Vagina (tissue), 2 donors: ENCODE results near the gene NOC4L.

Experiments used
- POLR2A ChIP-seq, 2 donors: fragments of 450-650 bp; IDR thresholded peaks; one replicate each; pipeline ENCODE4 v1.6.1; 2017; ENCODE audit warnings: antibody characterized with exemption in 2 of 2, mild to moderate bottlenecking in 2 of 2, moderate library complexity in 2 of 2
- TF ChIP-seq, protein P1 (sequence below), 3 experiments: fragments of 450-650 bp in 2 of 3; fragments of 200-600 bp in 1 of 3; sonication (generic) in 1 of 3; IDR thresholded peaks; one replicate each; pipeline ENCODE4 v1.5.1; 2017 to 2019; ENCODE audit warnings: antibody characterized with exemption in 3 of 3, mild to moderate bottlenecking in 2 of 3, moderate library complexity in 2 of 3

DNA sequence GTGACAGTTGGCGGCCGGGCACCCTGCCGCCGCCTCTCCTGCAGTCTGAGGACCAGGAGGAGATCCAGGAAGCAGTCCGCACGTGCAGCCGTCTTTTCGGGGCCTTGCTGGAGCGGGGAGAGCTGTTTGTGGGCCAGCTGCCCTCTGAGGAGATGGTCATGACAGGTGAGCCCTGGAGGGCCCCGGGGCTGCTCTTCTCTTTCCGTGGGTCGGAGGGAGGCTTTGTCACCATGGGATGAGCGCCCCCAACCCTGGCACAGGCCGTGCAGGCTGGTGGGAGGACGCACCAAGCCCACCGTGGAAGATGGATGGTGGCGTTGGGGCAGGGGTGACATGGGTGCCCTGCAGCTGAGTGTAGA lies 532 bp downstream of the NOC4L start:
- TF ChIP-seq, protein P1, sequence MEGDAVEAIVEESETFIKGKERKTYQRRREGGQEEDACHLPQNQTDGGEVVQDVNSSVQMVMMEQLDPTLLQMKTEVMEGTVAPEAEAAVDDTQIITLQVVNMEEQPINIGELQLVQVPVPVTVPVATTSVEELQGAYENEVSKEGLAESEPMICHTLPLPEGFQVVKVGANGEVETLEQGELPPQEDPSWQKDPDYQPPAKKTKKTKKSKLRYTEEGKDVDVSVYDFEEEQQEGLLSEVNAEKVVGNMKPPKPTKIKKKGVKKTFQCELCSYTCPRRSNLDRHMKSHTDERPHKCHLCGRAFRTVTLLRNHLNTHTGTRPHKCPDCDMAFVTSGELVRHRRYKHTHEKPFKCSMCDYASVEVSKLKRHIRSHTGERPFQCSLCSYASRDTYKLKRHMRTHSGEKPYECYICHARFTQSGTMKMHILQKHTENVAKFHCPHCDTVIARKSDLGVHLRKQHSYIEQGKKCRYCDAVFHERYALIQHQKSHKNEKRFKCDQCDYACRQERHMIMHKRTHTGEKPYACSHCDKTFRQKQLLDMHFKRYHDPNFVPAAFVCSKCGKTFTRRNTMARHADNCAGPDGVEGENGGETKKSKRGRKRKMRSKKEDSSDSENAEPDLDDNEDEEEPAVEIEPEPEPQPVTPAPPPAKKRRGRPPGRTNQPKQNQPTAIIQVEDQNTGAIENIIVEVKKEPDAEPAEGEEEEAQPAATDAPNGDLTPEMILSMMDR (IDR thresholded peaks at IDR 0.05) = no peak
- no peak for TF ChIP-seq POLR2A (IDR thresholded peaks at IDR 0.05)
